SKM-1 treated with dmso at 0.1 percent for 144 hours (cell line): ENCODE results near the gene NET1.

Experiments used
- DNase-seq: peaks from one replicate; lab custom pipeline; 2025; ENCODE audit not compliant: unreplicated experiment; lab: John Stamatoyannopoulos, UW

NET1 gene

GRCh38 chr10:5442065-5442989 lies 30.0 kb downstream of the NET1 start:
- no peak for DNase-seq

GRCh38 chr10:5442990-5443370 lies 30.6 kb downstream of the NET1 start:
- DNase-seq: no peak

GRCh38 chr10:5443429-5443828 lies 31.1 kb downstream of the NET1 start:
- DNase-seq: no peak

- DNase-seq: no peak
Measured at GRCh38 chr10:5445006-5445405, 32.6 kb downstream of the NET1 start.

DNA sequence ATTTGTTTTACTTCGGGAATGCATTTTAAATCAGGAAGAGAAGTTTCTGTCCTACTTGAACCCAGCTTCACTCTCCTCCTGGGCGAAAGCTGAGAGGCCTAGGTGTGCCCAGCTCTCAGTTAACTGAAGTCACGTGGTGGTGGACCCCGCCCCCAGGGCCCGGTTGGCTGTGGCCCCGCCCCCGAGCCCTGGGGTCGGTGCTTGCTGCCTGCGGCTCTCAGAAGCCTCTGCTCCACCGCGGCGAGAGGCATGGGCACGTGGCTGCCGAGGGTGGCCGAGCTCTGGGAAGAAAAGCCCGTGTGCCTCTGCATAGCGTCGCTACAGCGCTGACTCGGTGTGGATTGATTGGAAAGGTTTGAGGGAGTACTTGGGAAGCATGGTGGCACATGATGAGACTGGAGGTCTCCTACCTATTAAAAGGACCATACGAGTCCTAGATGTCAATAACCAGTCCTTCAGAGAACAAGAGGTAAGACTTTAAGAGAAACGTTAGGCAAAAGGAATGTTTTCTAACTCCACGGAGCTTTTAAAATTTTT lies 34.1 kb downstream of the NET1 start:
- no peak for DNase-seq

DNA sequence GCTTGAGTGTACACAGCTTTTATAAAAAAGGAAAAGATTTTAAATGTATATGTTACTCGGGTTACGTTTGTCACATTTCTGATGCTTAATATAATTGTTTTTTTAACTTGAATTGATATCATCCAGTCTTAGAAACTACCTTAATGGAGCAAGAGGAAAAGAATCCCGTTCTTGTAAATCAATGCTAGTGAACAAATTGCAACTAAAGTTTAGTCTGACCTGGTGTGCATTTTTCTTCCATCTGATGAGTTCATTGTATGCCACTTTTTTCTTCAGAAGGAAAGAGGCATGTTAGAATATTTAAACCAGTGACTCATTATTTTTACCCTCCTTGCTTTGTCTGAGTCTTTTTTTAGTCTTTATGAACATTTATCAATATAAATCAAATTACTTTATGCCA lies 34.7 kb downstream of the NET1 start:
- DNase-seq: no peak

- DNase-seq: no peak
Measured at GRCh38 chr10:5447611-5448071, 35.3 kb downstream of the NET1 start.

DNA sequence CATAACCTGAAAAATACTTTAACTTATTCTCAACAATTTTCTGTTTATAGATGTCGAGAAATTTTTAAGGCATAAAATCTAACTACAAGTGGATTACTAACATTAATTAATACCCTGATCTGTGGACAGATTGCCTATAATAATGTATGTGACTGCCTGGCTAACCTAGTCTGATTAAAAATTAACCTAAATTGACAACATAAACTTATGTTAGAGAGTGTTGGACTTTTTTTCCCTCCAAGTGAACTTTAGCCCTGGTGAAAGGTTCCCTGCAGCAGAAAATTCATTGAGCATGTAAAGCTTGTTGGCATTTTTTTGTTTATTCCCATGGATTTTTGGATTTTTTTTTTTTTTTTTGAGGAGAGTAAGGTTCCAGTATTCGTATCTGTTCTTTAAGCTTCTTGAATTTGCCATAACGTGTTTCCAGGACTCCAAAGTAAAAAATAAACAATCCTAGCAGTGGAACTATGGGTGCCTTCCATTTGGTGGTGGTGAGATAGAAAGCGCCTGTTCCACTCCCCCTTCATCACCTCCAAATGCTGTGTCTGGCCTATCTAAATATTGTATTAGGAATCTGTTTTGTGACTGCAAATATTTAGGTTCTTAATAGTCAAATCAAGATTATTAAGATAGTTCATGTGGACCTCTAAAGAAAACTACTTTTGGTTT lies 36.1 kb downstream of the NET1 start:
- no peak for DNase-seq

- DNase-seq: no peak
Measured at GRCh38 chr10:5449227-5449626, 36.9 kb downstream of the NET1 start.

GRCh38 chr10:5449823-5450222 lies 37.5 kb downstream of the NET1 start:
- DNase-seq: no peak

DNA sequence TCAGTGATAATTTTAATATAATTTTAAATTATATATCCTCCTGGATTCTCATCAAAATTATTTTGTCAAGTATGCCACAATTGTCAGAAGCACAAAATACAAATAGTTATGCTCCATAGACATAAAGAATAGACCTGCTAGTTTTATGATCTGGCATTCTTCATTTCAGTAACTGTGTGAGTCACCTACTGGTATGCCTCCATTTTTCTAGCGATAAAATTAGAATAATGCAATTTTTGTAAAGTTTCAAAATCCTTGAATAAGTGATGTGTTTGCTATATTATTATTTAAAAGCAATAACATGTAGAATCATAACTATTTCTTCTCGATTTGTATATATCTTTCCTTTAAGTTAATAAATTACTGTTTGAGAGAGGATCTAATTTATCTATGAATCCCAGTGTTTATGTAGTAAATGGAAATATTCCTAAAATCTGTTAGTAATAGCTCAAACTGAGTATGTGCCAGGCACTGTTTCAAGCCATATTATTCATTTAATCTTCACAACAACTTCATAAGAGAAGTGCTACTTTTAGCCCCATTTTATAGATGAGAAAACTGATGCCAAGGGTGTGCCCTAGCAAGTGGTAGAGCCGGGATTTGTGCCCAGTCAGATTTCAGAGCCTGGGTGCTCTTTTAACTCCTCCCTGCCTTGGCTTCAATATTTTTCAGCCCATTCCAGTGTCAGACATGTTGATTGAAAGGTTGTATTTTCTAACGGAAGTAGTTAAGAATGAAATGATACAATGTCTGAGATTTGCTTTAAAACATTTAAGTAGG lies 38.4 kb downstream of the NET1 start:
- no peak for DNase-seq

DNA sequence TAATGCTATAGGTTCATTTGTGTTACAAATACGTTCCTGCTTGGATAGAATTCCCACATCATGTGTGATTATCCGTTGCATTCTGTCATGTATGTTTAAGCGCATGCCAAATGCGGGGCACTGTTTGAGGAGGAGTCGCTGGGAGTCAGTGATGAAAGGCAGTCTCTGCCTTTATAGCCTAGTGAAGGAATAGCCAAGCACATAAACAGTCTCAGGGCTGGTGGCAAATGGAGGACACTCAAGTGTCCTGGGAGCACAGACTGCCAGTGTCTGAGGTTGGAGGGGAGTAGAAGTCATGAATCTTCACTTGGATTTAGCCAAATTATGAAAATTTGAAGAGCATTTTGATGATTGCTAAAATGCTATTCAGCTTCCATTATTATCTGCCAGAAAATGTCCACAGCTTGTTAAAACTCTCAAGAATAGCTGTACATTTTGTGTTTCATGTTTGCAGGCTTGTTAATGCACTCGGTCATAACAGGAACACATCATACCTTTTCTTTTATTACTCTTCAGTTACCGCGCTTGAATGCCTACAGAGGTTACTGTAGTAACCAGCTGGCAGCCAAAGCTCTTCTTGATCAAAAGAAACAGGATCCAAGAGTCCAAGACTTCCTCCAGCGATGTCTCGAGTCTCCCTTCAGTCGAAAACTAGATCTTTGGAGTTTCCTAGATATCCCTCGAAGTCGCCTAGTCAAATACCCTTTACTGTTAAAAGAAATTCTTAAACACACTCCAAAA lies 41.6 kb downstream of the NET1 start:
- DNase-seq: no peak

DNA sequence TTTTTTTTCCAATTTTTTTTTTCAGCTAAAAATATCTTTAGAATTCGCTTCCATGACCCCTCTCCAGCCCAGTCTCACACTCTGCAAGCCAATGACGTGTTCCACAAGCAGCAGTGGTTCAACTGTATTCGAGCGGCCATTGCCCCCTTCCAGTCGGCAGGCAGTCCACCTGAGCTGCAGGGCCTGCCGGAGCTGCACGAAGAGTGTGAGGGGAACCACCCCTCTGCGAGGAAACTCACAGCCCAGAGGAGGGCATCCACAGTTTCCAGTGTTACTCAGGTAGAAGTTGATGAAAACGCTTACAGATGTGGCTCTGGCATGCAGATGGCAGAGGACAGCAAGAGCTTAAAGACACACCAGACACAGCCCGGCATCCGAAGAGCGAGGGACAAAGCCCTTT lies 44.2 kb downstream of the NET1 start:
- DNase-seq: no peak

DNA sequence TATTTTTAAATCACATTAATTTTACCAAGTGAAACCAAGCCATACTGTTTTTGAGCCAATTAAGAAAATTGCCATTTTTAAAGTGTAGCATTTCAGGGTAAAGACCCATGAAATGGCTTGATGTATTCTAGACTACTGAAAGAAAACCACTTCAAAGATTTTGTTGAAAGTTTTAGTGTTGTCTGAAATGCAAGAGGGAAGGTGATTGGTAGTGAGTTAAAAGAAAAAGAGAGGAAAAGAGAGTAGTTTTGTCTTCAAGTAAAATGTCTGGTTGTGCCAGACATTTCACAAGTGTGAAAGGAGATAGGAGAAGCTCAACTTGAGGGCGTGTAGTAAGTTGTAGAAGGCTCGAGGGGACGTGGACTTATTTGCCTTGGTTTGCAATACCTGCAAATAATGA lies 45.4 kb downstream of the NET1 start:
- no peak for DNase-seq

- no peak for DNase-seq
Measured at GRCh38 chr10:5458425-5458824, 46.1 kb downstream of the NET1 start.

DNA sequence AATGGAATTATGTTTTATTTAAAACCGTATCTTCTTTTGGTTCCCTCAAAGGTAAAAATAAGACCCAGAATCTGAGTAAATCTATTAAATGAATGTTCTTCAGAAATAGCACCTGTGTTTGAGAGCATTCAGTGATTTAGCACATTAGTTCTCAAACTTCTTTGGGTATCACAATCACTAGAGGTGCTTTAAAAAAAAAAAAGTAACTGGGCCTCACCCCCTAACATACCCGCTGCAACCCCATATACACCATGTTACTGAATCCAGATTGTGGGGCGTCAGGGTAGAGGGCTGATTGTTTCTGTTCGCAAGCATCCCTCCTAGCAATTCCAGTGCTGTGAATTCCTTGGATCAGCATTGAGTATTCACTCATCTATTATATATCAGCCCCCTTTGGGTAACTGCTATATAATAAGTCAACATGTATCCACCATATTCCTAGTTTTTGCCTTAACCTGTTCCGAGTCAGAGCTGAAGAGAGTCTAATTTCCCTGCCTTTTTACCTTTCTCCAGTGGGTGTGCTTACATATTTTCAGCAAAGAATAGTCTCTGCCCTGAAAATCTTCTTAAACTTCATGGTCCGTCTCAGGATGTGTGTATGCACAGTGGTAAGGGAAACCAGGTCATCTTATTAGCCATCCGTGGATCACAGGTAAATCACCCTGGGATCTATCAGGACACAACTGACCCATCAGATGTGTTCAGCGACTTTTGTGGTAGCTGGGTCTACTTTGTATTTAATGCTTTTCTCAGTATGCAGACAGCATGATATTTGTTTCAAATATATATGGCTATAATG lies 46.8 kb downstream of the NET1 start:
- DNase-seq: no peak

DNA sequence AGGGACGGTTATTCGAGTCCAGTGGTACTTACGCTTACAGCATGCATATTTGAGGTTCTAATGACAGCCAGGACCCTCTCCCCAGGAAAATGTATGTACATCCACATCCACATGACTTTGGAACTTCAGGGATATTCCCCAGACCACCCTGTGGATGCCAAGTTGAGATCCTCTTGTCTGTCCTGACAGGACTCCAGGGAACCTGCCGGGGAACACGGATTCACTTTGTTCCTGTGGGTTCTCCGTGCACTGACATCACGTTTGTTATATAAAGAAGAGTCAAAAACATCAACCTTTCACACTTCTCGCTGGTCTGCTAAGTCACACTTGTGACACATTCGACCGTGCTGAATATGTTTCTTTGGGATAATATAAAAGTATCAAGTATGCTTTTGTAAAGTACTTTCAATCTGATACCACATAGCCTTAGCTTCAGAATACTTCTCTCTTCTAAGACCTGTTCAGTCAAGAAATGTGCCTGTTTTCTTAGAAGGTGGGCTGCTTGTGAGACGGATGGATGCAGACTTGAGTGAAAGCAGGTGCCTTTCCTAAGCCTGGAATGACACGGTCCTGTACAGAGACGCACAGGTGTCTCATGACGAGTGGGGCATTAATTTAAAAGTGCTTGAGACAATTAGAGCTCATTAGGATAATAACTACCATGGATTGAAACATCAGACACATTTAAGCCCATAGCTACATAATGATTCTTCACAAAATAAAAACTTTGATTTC lies 48.3 kb downstream of the NET1 start:
- DNase-seq: no peak

- DNase-seq: no peak
Measured at GRCh38 chr10:5461203-5461588, 48.8 kb downstream of the NET1 start.
